ENCODE measurements around the gene HDAC4.
A peak's percentile ranks its signal among the peaks of the same experiment; 100 is the strongest.

HDAC4 gene

DNA sequence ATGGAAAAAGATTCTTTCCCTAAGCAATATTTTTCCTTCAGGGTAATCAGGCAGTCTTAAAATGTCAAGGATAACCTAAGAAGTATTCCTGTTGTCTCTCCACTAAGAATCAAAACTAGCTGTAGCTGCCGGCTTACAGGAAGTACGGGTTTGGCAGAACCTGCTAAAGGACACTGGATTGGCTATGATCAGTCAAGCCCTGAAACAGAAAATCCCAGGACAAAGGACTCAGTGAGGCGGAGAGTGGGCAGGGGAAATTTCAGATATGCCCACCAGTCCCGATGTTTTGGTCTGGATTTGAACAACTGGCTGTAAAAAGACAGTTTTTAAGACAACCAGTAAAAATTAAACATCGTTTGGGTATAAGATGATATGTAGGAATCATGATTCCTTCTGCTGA, 155.7 kb downstream of the HDAC4 start:
- H3K27ac ChIP-seq = no peak overlapping the region
- H3K36me3 ChIP-seq = peaks cover 36% of the 10 kb centered on the region
- H3K4me3 ChIP-seq (ENCODE audit: low read depth in 1 of 2, low read length in 1 of 2) = no peak overlapping the region
- TF ChIP-seq CTCF (IDR thresholded peaks at IDR 0.05) = no peak
- H3K9me3 ChIP-seq = no peaks in the 10 kb centered on the region
- H3K27me3 ChIP-seq = no peaks in the 10 kb centered on the region
- H3K4me1 ChIP-seq (ENCODE audit: control insufficient read depth in 1 of 2, insufficient read depth in 1 of 2, low read depth in 1 of 2, low read length in 1 of 2) = peaks cover 56 to 65% of the 10 kb centered on the region in 2 experiments

DNA sequence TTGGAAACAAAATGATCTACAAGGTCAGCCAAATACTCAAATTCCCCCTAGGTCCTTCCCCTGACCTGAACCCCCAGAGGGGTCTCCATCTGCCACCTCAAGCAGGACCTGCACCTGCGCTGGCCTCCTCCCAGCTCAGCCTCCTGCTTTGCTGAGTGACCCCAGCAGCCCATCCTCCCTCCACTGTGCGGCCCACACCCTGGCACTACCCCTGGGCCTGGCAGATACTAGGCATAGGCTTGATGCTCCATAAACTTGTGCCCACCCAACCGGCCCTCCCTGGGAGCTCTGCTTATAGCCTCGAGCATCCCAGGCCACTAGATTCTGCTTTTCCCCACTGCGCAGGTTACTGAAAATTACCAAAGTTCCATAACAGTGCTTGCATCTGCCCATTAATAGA, 156.2 kb downstream of the HDAC4 start:
- no peaks in the 10 kb centered on the region for H3K27me3 ChIP-seq
- H3K36me3 ChIP-seq = peaks cover 32% of the 10 kb centered on the region
- peaks cover 56 to 65% of the 10 kb centered on the region in 2 experiments for H3K4me1 ChIP-seq (ENCODE audit: control insufficient read depth in 1 of 2, insufficient read depth in 1 of 2, low read depth in 1 of 2, low read length in 1 of 2)
- H3K4me3 ChIP-seq (ENCODE audit: low read depth in 1 of 2, low read length in 1 of 2) = no peak overlapping the region
- H3K9me3 ChIP-seq = no peaks in the 10 kb centered on the region
- no peak for TF ChIP-seq CTCF (IDR thresholded peaks at IDR 0.05)
- H3K27ac ChIP-seq = no peak overlapping the region

DNA sequence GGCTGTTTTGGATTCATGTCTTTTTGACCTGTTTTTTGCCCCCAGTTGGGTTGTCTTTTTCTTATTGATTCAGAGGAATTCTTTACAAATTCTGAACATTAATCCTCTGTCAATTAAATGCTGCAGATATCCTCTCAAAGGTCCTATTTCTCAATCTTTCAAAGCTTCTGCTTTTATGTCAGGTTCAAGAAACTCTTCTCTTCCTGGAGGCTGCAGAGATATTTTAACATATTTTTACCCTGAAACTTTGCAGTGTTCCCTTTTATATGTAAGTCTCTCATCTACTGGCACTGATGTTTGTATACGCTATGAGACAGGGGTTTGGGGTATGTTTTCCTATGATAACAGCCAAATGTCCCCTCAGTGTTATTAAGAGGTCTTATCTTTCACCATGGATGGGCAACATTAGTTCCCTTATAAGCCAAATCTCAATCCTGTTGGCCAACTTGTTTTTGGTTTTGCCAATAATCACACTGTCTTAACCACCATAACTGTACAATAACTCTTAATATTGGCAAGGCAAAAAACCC, 159.3 kb downstream of the HDAC4 start:
- Histone ChIP-seq H3K27me3 (no peaks in the 10 kb centered on the region), H3K4me3 (ENCODE audit: low read depth in 1 of 2, low read length in 1 of 2) (peak overlapping the region; percentile 35 to 54)

DNA sequence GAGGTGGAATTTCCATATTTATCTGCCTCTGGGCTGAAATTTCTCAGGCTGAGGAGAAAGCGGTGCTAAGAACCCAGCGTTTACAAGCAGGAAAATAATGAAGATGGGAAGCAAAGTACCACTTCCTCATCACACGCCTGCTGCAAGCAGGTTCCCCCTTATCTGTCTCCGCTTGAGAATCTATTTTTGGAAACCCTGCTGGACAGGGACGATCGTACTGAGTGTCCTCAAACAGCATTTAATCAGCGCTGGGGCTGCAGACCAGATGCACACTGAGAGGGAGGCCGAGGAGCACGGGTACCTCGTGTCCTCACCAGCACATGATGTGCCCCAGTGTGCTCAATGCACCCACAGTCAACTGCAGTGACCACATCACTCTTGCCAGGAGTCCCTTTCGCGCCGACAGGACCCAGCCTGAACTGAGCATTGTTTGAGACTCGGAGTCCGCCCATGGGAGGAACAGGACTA, 160.4 kb downstream of the HDAC4 start:
- Histone ChIP-seq H3K27ac (peak overlapping the region; percentile 76), H3K4me1 (ENCODE audit: control insufficient read depth in 1 of 2, insufficient read depth in 1 of 2, low read depth in 1 of 2, low read length in 1 of 2) (peaks cover 75 to 86% of the 10 kb centered on the region in 2 experiments), H3K36me3 (peaks cover 10% of the 10 kb centered on the region), H3K9me3 (no peaks in the 10 kb centered on the region), H3K27me3 (no peaks in the 10 kb centered on the region), H3K4me3 (ENCODE audit: low read depth in 1 of 2, low read length in 1 of 2) (peak overlapping the region; percentile 35 to 54)
- TF ChIP-seq CTCF (IDR thresholded peaks at IDR 0.05) = no peak

More for the DNA sequence above, 159.3 kb downstream of the HDAC4 start:
- H3K36me3 ChIP-seq = peaks cover 9% of the 10 kb centered on the region
- no peaks in the 10 kb centered on the region for H3K9me3 ChIP-seq
- peak overlapping the region; percentile 76 for H3K27ac ChIP-seq
- no peak for TF ChIP-seq CTCF (IDR thresholded peaks at IDR 0.05)
- peaks cover 77 to 87% of the 10 kb centered on the region in 2 experiments for H3K4me1 ChIP-seq (ENCODE audit: control insufficient read depth in 1 of 2, insufficient read depth in 1 of 2, low read depth in 1 of 2, low read length in 1 of 2)

- Histone ChIP-seq H3K36me3 (peaks cover 16% of the 10 kb centered on the region), H3K9me3 (no peaks in the 10 kb centered on the region), H3K27ac (peak overlapping the region; percentile 76), H3K4me1 (ENCODE audit: control insufficient read depth in 1 of 2, insufficient read depth in 1 of 2, low read depth in 1 of 2, low read length in 1 of 2) (peaks cover 75 to 81% of the 10 kb centered on the region in 2 experiments), H3K27me3 (no peaks in the 10 kb centered on the region), H3K4me3 (ENCODE audit: low read depth in 1 of 2, low read length in 1 of 2) (peak overlapping the region; percentile 35 to 54)
- TF ChIP-seq CTCF (IDR thresholded peaks at IDR 0.05) = no peak
These were observed 161.0 kb downstream of the HDAC4 start for GRCh38 chr2:239239607-239240413.
